Parathyroid adenoma (tissue), 2 donors: ENCODE results near the gene TMEM163.

Source experiments
- H2AFZ ChIP-seq: fragments of 300-600 bp; sonication (generic); one replicate; pipeline ENCODE4 v1.7.0; 2017; ENCODE audit warnings: antibody characterized with exemption, mild to moderate bottlenecking
- H3K27ac ChIP-seq: fragments of 300-600 bp; sonication (generic); one replicate; pipeline ENCODE4 v1.7.0; 2017
- H3K27me3 ChIP-seq: fragments of 300-600 bp; sonication (generic); one replicate; pipeline ENCODE4 v1.7.0; 2017; ENCODE audit warnings: low read length; ENCODE audit not compliant: control insufficient read depth, insufficient read depth
- H3K36me3 ChIP-seq: fragments of 300-600 bp; sonication (generic); one replicate; pipeline ENCODE4 v1.7.0; 2017; ENCODE audit warnings: low read length; ENCODE audit not compliant: control insufficient read depth, insufficient read depth
- H3K4me1 ChIP-seq: fragments of 300-600 bp; sonication (generic); one replicate; pipeline ENCODE4 v1.7.0; 2017; ENCODE audit warnings: control low read depth
- H3K4me2 ChIP-seq: fragments of 300-600 bp; sonication (generic); one replicate; pipeline ENCODE4 v1.7.0; 2017; ENCODE audit warnings: low read length
- H3K4me3 ChIP-seq: fragments of 300-600 bp; sonication (generic); one replicate; pipeline ENCODE4 v1.7.0; 2017; ENCODE audit warnings: low read depth, low read length
- H3K79me2 ChIP-seq: fragments of 300-600 bp; sonication (generic); one replicate; pipeline ENCODE4 v1.7.0; 2017; ENCODE audit warnings: control low read depth
- H3K9ac ChIP-seq: fragments of 300-600 bp; sonication (generic); one replicate; pipeline ENCODE4 v1.7.0; 2017; ENCODE audit warnings: mild to moderate bottlenecking
- H3K9me3 ChIP-seq: fragments of 300-600 bp; sonication (generic); one replicate; pipeline ENCODE4 v1.7.0; 2017; ENCODE audit warnings: low read length; ENCODE audit not compliant: control insufficient read depth
- CTCF ChIP-seq: fragments of 300-600 bp; sonication (generic); IDR thresholded peaks from one replicate; pipeline ENCODE4 v1.7.0; 2017; ENCODE audit warnings: antibody characterized with exemption, mild to moderate bottlenecking
- donor health status: primary hyperparathyroidism.

The TMEM163 gene

GRCh38 chr2:134539981-134540380 lies 178.8 kb downstream of the TMEM163 start:
- no peaks in the 10 kb centered on the region for H3K9me3 ChIP-seq
- TF ChIP-seq CTCF: no peak
- no peak overlapping the region for H3K4me2 ChIP-seq
- no peaks in the 10 kb centered on the region for H3K79me2 ChIP-seq
- H3K4me1 ChIP-seq: no peaks in the 10 kb centered on the region
- no peak overlapping the region for H3K27ac ChIP-seq
- H3K27me3 ChIP-seq: no peaks in the 10 kb centered on the region
- no peak overlapping the region for H3K9ac ChIP-seq
- no peaks in the 10 kb centered on the region for H3K36me3 ChIP-seq
- H2AFZ ChIP-seq: no peak overlapping the region
- H3K4me3 ChIP-seq: no peak overlapping the region

- no peaks in the 10 kb centered on the region for H3K9me3 ChIP-seq
- no peak for TF ChIP-seq CTCF
These were observed 181.1 kb downstream of the TMEM163 start for GRCh38 chr2:134537702-134538101.

GRCh38 chr2:134537121-134537520 lies 181.7 kb downstream of the TMEM163 start:
- Histone ChIP-seq H3K9ac (no peak overlapping the region), H3K9me3 (no peaks in the 10 kb centered on the region), H2AFZ (no peak overlapping the region), H3K79me2 (no peaks in the 10 kb centered on the region), H3K4me1 (no peaks in the 10 kb centered on the region), H3K27ac (no peak overlapping the region), H3K27me3 (no peaks in the 10 kb centered on the region), H3K4me3 (no peak overlapping the region), H3K36me3 (no peaks in the 10 kb centered on the region), H3K4me2 (no peak overlapping the region)
- TF ChIP-seq CTCF: no peak

More at GRCh38 chr2:134537702-134538101, 181.1 kb downstream of the TMEM163 start:
- no peak overlapping the region for H2AFZ ChIP-seq
- no peak overlapping the region for H3K4me3 ChIP-seq
- no peaks in the 10 kb centered on the region for H3K4me1 ChIP-seq
- H3K9ac ChIP-seq: no peak overlapping the region
- no peaks in the 10 kb centered on the region for H3K79me2 ChIP-seq
- H3K27me3 ChIP-seq: no peaks in the 10 kb centered on the region
- no peak overlapping the region for H3K4me2 ChIP-seq
- no peaks in the 10 kb centered on the region for H3K36me3 ChIP-seq
- H3K27ac ChIP-seq: no peak overlapping the region

DNA sequence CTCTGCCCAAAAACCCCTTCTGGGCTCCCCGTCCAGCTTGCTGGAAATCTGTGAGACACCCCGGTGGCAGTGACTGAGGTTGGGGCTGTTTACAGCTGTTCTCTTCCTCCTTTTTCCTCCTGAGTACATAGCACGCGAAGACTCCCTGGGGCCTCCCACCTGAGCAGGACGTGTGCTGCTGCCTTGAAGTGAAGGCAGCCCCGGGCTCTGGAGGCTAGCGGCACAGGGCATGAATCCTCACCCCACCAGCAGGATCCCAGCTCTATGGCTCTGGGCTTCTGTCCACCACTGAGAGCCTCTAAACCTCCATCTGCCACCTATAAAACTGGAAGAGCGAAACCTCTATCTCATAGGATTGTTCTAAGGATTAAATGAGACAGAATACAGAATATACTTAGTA lies 182.5 kb downstream of the TMEM163 start:
- Histone ChIP-seq H3K9ac (no peak overlapping the region), H2AFZ (no peak overlapping the region), H3K27ac (no peak overlapping the region)

More for the DNA sequence above, 182.5 kb downstream of the TMEM163 start:
- no peaks in the 10 kb centered on the region for H3K36me3 ChIP-seq
- H3K4me3 ChIP-seq: no peak overlapping the region
- no peaks in the 10 kb centered on the region for H3K4me1 ChIP-seq
- H3K4me2 ChIP-seq: no peak overlapping the region
- H3K79me2 ChIP-seq: no peaks in the 10 kb centered on the region
- TF ChIP-seq CTCF: no peak
- H3K27me3 ChIP-seq: no peaks in the 10 kb centered on the region
- H3K9me3 ChIP-seq: no peaks in the 10 kb centered on the region
